Progenitor cell of endocrine pancreas (in vitro differentiated cells): ENCODE data around the gene BPHL. TPM values are rescaled to one million over a fixed set of nuclear protein-coding genes. Genes with fewer than 3 reads are reported as not detected.
"Not testable (repeated sequence)": the region's sequence is repeated elsewhere in the genome, so short reads cannot be mapped to it uniquely, and the experiment has no call there.

Experiments used
- DNase-seq: peaks from one replicate; pipeline ENCODE4 v3.0.0; 2021; ENCODE audit warnings: low spot score; ENCODE audit not compliant: unreplicated experiment
- H3K27ac Mint-ChIP-seq: 2 replicates; pipeline ENCODE4 v1.8.0; 2021; ENCODE audit warnings: mild to moderate bottlenecking, moderate library complexity, mixed read lengths
- H3K27me3 Mint-ChIP-seq: 2 replicates; pipeline ENCODE4 v1.8.0; 2021; ENCODE audit warnings: mixed read lengths
- H3K36me3 Mint-ChIP-seq: 2 replicates; pipeline ENCODE4 v1.8.0; 2022; ENCODE audit warnings: mixed read lengths; ENCODE audit not compliant: insufficient read depth
- H3K4me1 Mint-ChIP-seq: 2 replicates; pipeline ENCODE4 v1.8.0; 2021; ENCODE audit warnings: low read depth, mixed read lengths
- H3K4me3 Mint-ChIP-seq: 2 replicates; pipeline ENCODE4 v1.8.0; 2021; ENCODE audit warnings: low read depth, mild to moderate bottlenecking, moderate library complexity, mixed read lengths
- H3K9me3 Mint-ChIP-seq: 2 replicates; pipeline ENCODE4 v1.8.0; 2021; ENCODE audit warnings: low read depth, mixed read lengths
- total RNA-seq: library from RNA; stranded (reverse); gene quantifications from 2 replicates; pipeline ENCODE4 v1.2.1, GENCODE V29; 2021
- TF ChIP-seq, protein P1 (sequence below): fragments of 200-600 bp; sonication (generic); IDR thresholded peaks from one replicate; pipeline ENCODE4 v1.5.0; 2021; ENCODE audit warnings: antibody characterized with exemption, mild to moderate bottlenecking; ENCODE audit not compliant: unreplicated experiment

Gene BPHL
- total RNA-seq, 1 donor from 2014 or later = 68.4 TPM

DNA sequence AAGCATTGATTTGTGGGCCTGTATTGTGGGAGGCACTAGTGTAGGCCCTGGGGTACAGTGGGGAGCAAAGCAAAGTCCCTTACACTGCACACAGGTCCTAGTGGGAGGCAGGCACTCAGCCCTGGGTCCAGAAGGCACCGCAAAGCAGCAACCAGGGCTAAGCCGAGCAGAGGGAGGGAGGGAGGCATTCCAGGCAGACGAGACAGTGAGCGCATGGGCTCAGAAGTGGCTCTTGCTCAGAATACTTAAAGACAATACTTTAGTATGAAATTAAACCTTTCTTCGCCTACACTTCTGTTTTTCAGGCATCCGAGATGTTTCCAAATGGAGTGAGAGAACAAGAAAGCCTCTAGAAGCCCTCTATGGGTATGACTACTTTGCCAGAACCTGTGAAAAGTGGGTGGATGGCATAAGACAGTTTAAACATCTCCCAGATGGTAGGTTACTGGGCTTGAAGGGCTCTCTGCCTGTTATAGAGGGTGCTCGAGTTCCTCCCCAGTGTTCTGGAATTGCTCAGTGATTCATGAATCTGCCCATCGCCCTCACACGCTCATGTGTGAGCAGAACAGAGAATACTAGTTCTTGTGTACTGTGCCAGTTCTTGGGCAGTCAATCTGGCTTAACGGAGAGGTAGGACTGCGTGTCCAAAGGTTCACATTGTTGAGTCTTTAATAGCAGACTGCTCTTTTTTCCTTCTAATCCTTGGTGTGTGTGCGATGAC lies 18.7 kb downstream of the BPHL start:
- no peak for DNase-seq
- H3K4me1 Mint-ChIP-seq = peaks cover 24% of the 10 kb centered on the region
- no peak overlapping the region for H3K27ac Mint-ChIP-seq
- TF ChIP-seq, protein P1, sequence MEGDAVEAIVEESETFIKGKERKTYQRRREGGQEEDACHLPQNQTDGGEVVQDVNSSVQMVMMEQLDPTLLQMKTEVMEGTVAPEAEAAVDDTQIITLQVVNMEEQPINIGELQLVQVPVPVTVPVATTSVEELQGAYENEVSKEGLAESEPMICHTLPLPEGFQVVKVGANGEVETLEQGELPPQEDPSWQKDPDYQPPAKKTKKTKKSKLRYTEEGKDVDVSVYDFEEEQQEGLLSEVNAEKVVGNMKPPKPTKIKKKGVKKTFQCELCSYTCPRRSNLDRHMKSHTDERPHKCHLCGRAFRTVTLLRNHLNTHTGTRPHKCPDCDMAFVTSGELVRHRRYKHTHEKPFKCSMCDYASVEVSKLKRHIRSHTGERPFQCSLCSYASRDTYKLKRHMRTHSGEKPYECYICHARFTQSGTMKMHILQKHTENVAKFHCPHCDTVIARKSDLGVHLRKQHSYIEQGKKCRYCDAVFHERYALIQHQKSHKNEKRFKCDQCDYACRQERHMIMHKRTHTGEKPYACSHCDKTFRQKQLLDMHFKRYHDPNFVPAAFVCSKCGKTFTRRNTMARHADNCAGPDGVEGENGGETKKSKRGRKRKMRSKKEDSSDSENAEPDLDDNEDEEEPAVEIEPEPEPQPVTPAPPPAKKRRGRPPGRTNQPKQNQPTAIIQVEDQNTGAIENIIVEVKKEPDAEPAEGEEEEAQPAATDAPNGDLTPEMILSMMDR = no peak
- peaks cover 46% of the 10 kb centered on the region for H3K36me3 Mint-ChIP-seq
- H3K9me3 Mint-ChIP-seq = no peaks in the 10 kb centered on the region
- H3K4me3 Mint-ChIP-seq = no peak overlapping the region
- no peaks in the 10 kb centered on the region for H3K27me3 Mint-ChIP-seq

DNA sequence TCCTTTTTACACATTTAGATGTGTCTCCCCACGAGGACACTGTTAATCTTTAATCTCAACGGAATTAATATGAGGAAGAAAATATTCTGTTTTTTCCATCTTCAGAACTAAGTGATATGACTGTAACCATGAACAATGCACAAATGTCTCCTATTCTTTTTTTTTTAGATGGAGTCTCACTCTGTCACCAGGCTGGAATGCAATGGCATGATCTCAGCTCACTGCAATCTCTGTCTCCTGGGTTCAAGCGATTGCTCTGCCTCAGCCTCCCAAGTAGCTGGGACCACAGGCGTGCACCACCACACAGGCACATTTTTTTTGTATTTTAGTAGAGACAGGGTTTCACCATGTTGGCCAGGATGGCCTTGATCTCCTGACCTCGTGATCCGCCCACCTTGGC lies 19.4 kb downstream of the BPHL start:
- not testable (repeated sequence) for DNase-seq, H3K9me3 Mint-ChIP-seq, H3K27me3 Mint-ChIP-seq, H3K27ac Mint-ChIP-seq, H3K4me3 Mint-ChIP-seq
- Mint-ChIP-seq H3K36me3 (peaks cover 44% of the 10 kb centered on the region), H3K4me1 (peaks cover 24% of the 10 kb centered on the region)

DNA sequence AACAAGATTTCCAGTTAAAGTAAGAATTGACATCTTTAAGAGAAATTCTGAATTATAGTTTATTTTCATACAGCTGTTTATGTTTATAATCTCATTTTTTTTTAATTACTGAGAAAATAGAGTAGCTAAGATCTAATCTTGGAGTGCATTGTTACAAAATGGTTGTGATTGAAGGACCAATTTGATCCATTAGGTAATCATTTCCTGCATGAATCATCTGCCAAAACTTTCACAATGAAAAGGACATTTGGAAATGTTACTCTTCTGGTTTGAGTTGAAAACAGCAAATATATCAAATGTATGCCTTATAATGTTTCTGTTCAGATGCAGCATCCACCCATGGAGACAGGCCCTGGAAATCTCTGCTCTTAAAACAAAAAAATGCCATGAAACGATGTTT lies 19.8 kb downstream of the BPHL start:
- Mint-ChIP-seq H3K4me3 (no peak overlapping the region), H3K9me3 (no peaks in the 10 kb centered on the region), H3K27me3 (no peaks in the 10 kb centered on the region), H3K27ac (no peak overlapping the region), H3K36me3 (peaks cover 43% of the 10 kb centered on the region), H3K4me1 (peaks cover 24% of the 10 kb centered on the region)
- no peak for DNase-seq
- TF ChIP-seq, protein P1 = no peak

DNA sequence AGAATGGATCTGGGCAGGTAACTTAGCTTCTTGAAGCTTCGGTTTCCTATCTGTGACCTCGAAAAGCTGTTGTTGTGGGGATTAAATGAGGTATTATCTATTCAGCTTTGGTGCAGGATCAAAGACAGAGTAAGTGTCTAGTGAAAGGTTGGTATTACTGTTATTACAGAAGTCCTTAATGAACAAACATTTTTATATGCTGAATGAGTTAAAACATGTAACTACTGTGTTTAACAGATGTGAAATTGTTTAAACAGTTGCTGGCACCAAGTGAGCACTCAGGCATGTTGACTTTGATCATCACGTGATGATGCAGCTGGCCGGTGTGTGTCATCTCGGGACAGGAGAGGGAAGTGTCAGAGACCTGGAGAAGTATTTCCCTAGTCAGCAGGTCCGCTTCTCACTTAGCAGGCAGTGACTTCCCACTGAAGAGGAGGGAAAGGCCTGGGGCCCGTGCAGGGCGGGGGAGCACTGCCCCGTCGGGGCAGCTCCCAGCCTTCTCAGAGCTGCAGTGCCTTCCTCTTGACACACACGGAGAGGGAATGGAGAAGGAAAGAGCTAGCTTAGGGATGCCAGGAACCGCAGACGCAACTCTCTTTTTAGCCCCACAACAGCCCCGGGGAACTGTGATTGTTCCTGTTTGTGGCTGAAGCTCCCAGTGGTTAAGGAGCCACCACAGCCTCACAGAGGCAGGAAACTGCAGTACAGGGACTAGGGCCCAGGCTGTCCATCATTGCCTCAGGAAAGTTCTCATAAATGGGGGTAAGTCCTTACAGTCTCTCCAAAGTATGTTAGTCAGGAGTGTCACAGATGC lies 20.8 kb downstream of the BPHL start:
- H3K27ac Mint-ChIP-seq = no peak overlapping the region
- H3K27me3 Mint-ChIP-seq = no peaks in the 10 kb centered on the region
- no peak for DNase-seq
- TF ChIP-seq, protein P1 = no peak
- peaks cover 41% of the 10 kb centered on the region for H3K36me3 Mint-ChIP-seq
- peaks cover 24% of the 10 kb centered on the region for H3K4me1 Mint-ChIP-seq
- H3K4me3 Mint-ChIP-seq = no peak overlapping the region
- no peaks in the 10 kb centered on the region for H3K9me3 Mint-ChIP-seq

DNA sequence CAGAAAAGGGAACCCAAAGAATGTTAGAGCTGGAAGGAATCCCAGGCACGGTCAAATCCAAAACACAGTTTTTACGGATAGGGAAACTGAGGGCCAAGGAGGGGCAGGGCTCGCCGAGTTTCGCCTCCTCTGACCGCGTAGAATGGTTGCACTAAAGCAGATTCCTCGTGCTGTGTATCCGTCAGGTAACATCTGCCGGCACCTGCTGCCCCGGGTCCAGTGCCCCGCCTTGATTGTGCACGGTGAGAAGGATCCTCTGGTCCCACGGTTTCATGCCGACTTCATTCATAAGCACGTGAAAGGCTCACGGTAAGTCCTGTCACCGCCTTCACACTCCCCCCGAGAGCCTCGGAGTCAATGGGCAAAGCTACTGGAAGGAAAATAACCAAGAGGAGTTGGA lies 21.7 kb downstream of the BPHL start:
- TF ChIP-seq, protein P1 = no peak
- H3K27ac Mint-ChIP-seq = no peak overlapping the region
- no peak for DNase-seq
- H3K4me3 Mint-ChIP-seq = no peak overlapping the region
- peaks cover 42% of the 10 kb centered on the region for H3K36me3 Mint-ChIP-seq
- H3K4me1 Mint-ChIP-seq = peaks cover 21% of the 10 kb centered on the region
- H3K27me3 Mint-ChIP-seq = no peaks in the 10 kb centered on the region
- H3K9me3 Mint-ChIP-seq = no peaks in the 10 kb centered on the region
